K562 (cell line): ENCODE results near the gene EXOC3L1. TPM values are rescaled to one million over a fixed set of nuclear protein-coding genes. Genes with fewer than 3 reads are reported as not detected.

Experiments
- ARNT ChIP-seq, 2 experiments: fragments of 450-650 bp; IDR thresholded peaks; 2 replicates each; pipeline ENCODE4 v1.6.1; 2016; ENCODE audit warnings: mild to moderate bottlenecking in 1 of 2
- FOXJ3 ChIP-seq: sonication (generic); formaldehyde crosslinking; IDR thresholded peaks from 2 replicates; pipeline ENCODE4 v1.4.0; 2020; ENCODE audit warnings: mild to moderate bottlenecking, missing genetic modification reagents
- KLF6 ChIP-seq: fragments of 250-450 bp; sonication (Bioruptor Pico); IDR thresholded peaks from 2 replicates; pipeline ENCODE4 v1.4.0; 2020; ENCODE audit warnings: mild to moderate bottlenecking, moderate library complexity, borderline replicate concordance
- PYGO2 ChIP-seq: fragments of 450-650 bp; IDR thresholded peaks from 2 replicates; pipeline ENCODE4 v1.6.1; 2016; ENCODE audit warnings: mild to moderate bottlenecking, missing genetic modification characterization, moderate library complexity, missing compliant biosample characterization
- SMARCE1 ChIP-seq: fragments of 450-650 bp; IDR thresholded peaks from 2 replicates; pipeline ENCODE4 v1.7.1; 2016; ENCODE audit warnings: mild to moderate bottlenecking
- SUPT5H ChIP-seq: fragments of 450-650 bp; IDR thresholded peaks from 2 replicates; pipeline ENCODE4 v1.6.1; 2016
- ZNF175 ChIP-seq: fragments of 200-800 bp; sonication (Bioruptor generic); IDR thresholded peaks from 2 replicates; pipeline ENCODE4 v1.6.1; 2016; ENCODE audit warnings: low read depth, mild to moderate bottlenecking, missing genetic modification characterization, missing compliant biosample characterization
- ZNF644 ChIP-seq: fragments of 200-800 bp; sonication (Bioruptor generic); IDR thresholded peaks from 2 replicates; pipeline ENCODE4 v1.6.1; 2016; ENCODE audit warnings: low read depth, missing genetic modification characterization, missing compliant biosample characterization
- polyA plus RNA-seq, 8 experiments: library from polyadenylated mRNA; depleted of rRNA in 4 of 8; stranded (reverse) in 5 of 8; unstranded in 3 of 8; fragments of >200 nt; fragmentation: Nextera tagmentation in 2 of 8; fragmentation: Illumina TruSeq in 1 of 8; extraction: Ambion mirVana in 2 of 8; extraction: Trizol in 1 of 8; gene quantifications; 2 replicates each; pipeline versions ENCODE4 v1.2.1 to v1.2.3, GENCODE V29; 2011 to 2014; ENCODE audit warnings: inconsistent platforms in 1 of 8, missing spikeins in 1 of 8
- total RNA-seq, 7 experiments: library from RNA; depleted of rRNA in 6 of 7; stranded (reverse); fragments of >200 nt in 6 of 7; fragmentation: Illumina TruSeq in 2 of 7; extraction: Trizol in 2 of 7; gene quantifications; 2 replicates each; pipeline versions ENCODE4 v1.2.1 to v1.2.3, GENCODE V29; 2011 to 2021; ENCODE audit warnings: low replicate concordance in 1 of 7
- TF ChIP-seq, protein P1 (sequence below): fragments of 450-650 bp; conservative IDR thresholded peaks from 2 replicates; pipeline ENCODE4 v1.6.1; 2016; ENCODE audit warnings: missing genetic modification characterization, low read depth, mild to moderate bottlenecking, control low read depth, missing compliant biosample characterization
- TF ChIP-seq, protein P2 (sequence below), 3 experiments: IDR thresholded peaks in 2 of 3; conservative IDR thresholded peaks in 1 of 3; 2 replicates each; pipeline ENCODE4 v1.5.1; 2011 to 2012; ENCODE audit warnings: low read length in 3 of 3, mild to moderate bottlenecking in 3 of 3, control low read depth in 2 of 3, improper control_type of control experiment in 1 of 3, inconsistent platforms in 1 of 3, low read depth in 1 of 3, mixed read lengths in 1 of 3, moderate library complexity in 1 of 3; ENCODE audit not compliant: insufficient read depth in 2 of 3
- TF ChIP-seq, protein P3 (sequence below): fragments of 450-650 bp; IDR thresholded peaks from 2 replicates; pipeline ENCODE4 v1.6.1; 2016; ENCODE audit warnings: missing biosample characterization, missing genetic modification characterization

The EXOC3L1 gene
- total and polyA plus RNA-seq, 9 of the 15 experiments (the other 6 are each of a cell fraction or from before 2014, with no cell fraction given): 0.08 TPM; not detected in 8

DNA sequence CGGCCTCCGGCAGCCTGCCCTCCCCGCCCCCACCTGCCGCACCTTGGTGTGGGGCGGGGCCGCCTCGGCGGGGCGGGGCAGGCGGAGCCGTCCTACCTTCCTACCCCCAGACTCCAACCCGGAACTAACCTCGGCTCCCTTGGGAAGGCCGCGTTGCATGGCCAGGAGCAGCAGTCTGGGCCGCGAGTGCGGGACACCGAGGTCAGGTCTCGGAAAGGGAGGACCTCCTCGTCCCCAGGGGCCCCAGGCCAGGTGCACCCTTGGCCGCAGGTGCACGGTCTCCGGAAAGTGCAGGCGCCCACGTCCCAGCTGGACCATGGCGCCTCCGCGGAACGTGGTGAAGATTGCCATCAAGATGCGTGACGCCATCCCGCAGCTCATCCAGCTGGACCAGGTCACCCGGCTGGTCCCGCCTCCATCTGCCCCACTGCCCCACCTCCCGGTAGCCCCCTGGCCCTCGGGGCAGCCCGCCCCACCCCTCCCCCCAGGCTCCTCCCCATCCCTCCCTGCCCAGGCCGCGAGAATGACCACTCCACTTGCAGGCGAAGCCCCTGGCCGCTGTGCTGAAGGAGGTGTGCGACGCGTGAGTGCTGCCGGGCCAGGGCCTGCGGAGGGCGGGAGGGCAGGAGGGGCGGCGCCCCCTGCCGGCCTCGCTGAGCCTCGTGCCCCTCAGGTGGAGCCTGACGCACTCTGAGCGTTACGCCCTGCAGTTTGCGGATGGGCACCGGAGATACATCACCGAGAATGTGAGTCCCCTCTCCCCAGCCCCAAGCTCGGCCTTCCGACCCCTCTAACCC, 9.3 kb upstream of the EXOC3L1 start, which contains the start of gene ELMO3 (continued):
- TF ChIP-seq KLF6 (CRISPR knock-in tag) (no peak), ZNF175 (CRISPR knock-in tag) (no peak), ZNF644 (no peak), SUPT5H (0 out of 2 replicates have a peak, but pooled peaks have one; percentile 20), SMARCE1 (no peak), PYGO2 (tag) (no peak), FOXJ3 (CRISPR knock-in tag) (no peak), ARNT (IDR thresholded peaks at IDR 0.05) (no peak)
- TF ChIP-seq, protein P1, sequence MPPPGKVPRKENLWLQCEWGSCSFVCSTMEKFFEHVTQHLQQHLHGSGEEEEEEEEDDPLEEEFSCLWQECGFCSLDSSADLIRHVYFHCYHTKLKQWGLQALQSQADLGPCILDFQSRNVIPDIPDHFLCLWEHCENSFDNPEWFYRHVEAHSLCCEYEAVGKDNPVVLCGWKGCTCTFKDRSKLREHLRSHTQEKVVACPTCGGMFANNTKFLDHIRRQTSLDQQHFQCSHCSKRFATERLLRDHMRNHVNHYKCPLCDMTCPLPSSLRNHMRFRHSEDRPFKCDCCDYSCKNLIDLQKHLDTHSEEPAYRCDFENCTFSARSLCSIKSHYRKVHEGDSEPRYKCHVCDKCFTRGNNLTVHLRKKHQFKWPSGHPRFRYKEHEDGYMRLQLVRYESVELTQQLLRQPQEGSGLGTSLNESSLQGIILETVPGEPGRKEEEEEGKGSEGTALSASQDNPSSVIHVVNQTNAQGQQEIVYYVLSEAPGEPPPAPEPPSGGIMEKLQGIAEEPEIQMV (tag): no peak
- TF ChIP-seq, protein P2, sequence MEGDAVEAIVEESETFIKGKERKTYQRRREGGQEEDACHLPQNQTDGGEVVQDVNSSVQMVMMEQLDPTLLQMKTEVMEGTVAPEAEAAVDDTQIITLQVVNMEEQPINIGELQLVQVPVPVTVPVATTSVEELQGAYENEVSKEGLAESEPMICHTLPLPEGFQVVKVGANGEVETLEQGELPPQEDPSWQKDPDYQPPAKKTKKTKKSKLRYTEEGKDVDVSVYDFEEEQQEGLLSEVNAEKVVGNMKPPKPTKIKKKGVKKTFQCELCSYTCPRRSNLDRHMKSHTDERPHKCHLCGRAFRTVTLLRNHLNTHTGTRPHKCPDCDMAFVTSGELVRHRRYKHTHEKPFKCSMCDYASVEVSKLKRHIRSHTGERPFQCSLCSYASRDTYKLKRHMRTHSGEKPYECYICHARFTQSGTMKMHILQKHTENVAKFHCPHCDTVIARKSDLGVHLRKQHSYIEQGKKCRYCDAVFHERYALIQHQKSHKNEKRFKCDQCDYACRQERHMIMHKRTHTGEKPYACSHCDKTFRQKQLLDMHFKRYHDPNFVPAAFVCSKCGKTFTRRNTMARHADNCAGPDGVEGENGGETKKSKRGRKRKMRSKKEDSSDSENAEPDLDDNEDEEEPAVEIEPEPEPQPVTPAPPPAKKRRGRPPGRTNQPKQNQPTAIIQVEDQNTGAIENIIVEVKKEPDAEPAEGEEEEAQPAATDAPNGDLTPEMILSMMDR (IDR thresholded peaks at IDR 0.05 in 2 of 3, conservative IDR thresholded peaks at IDR 0.05 in 1 of 3; ENCODE audit: insufficient read depth in 2 of 3, low read depth in 1 of 3, low read length in 3 of 3): 0 out of 6 replicates have a peak, but pooled peaks of 1 of the 3 experiments have one; percentile 8
- TF ChIP-seq, protein P3, sequence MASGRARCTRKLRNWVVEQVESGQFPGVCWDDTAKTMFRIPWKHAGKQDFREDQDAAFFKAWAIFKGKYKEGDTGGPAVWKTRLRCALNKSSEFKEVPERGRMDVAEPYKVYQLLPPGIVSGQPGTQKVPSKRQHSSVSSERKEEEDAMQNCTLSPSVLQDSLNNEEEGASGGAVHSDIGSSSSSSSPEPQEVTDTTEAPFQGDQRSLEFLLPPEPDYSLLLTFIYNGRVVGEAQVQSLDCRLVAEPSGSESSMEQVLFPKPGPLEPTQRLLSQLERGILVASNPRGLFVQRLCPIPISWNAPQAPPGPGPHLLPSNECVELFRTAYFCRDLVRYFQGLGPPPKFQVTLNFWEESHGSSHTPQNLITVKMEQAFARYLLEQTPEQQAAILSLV (tag): no peak
- TF ChIP-seq, all 486 proteins: peak for 6
